Pancreas (tissue), 10 donors: ENCODE measurements around the gene REM2. TPM values are rescaled to one million over a fixed set of nuclear protein-coding genes. Genes with fewer than 3 reads are reported as not detected.
A peak's percentile ranks its signal among the peaks of the same experiment; 100 is the strongest.
"Not testable (repeated sequence)": the region's sequence is repeated elsewhere in the genome, so short reads cannot be mapped to it uniquely, and the experiment has no call there.

Experiments used
- ATAC-seq, 4 donors: fragments of 200-7000 bp; cut with Tn5 transposase; one replicate each; pipeline versions ENCODE4 v1.8.0 to v1.9.1; 2020; ENCODE audit warnings: mild to moderate bottlenecking in 4 of 4, moderate library complexity in 4 of 4
- DNase-seq, 6 donors: peaks; one replicate each; pipeline ENCODE4 v3.0.0-alpha.2; 2020
- FAIRE-seq: peaks from 2 replicates; lab custom pipeline; 2012; peaks lifted over from hg19 to GRCh38; lab: Jason Lieb, UNC
- H3K27ac ChIP-seq, 4 donors: fragments of 200-600 bp; sonication (generic); 1 replicate in 3 of 4; 2 replicates in 1 of 4; pipeline versions ENCODE4 v1.5.0 to v1.8.0; 2020
- H3K27me3 ChIP-seq, 4 donors: fragments of 200-600 bp; one replicate each; pipeline ENCODE4 v1.8.0; 2021
- H3K36me3 ChIP-seq, 3 donors: fragments of 200-600 bp; sonication (generic) in 1 of 3; one replicate each; pipeline versions ENCODE4 v1.5.0 to v1.8.0; 2020 to 2021
- H3K4me1 ChIP-seq, 3 donors: fragments of 200-600 bp; one replicate each; pipeline ENCODE4 v1.8.0; 2021
- H3K4me3 ChIP-seq, 4 donors: fragments of 200-600 bp; sonication (generic) in 2 of 4; one replicate each; pipeline versions ENCODE4 v1.5.0 to v1.8.0; 2020 to 2021
- H3K9me3 ChIP-seq, 4 donors: fragments of 200-600 bp; one replicate each; pipeline ENCODE4 v1.8.0; 2021
- WGBS, 2 donors: extraction: QIAGEN DNeasy Blood & Tissue Kit; methylation state at CpG; one replicate each; pipeline ENCODE4 v1.1.7; 2013; 5-methylcytosine and 5-hydroxymethylcytosine counted together
- intact Hi-C, 3 donors: fragments of 100-400 bp; cut with DNase I; formaldehyde crosslinking; loops; one replicate each; pipeline versions ENCODE4 v1.11.1 to v1.14.2; 2022
- polyA plus RNA-seq, 2 donors: library from polyadenylated mRNA; stranded (reverse); fragments of 200-250 nt; gene quantifications; one replicate each; pipeline ENCODE4 v1.2.3, GENCODE V29; 2013
- total RNA-seq, 6 donors: library from RNA; stranded (reverse); fragmentation: NEBNext Ultra II Directional in 4 of 6; extraction: Animal tissue kit (Norgen Biotek cat#: 25700) in 4 of 6; gene quantifications; one replicate each; pipeline versions ENCODE4 v1.2.1 to v1.2.4, GENCODE V29; 2021 to 2023
- TF ChIP-seq, protein P1 (sequence below), 4 donors: fragments of 200-600 bp; sonication (generic) in 3 of 4; IDR thresholded peaks; one replicate each; pipeline versions ENCODE4 v1.5.0 to v1.8.0; 2021; ENCODE audit warnings: antibody characterized with exemption in 4 of 4
- donor health status: healthy with polysubstance abuse.
- donor health status: DM: no; HTN: no; CAD: no; lungs with moderate emphysema.
- donor health status: DM: no; HTN: no; CAD: no.
- donor health status: control.
- donor health status: control.
- donor health status: Bipolar disorder and iron deficiency.
- donor health status: DM: yes; HTN: yes; CAD: no.
- donor health status: DM: no; HTN: no; CAD: no.
- donor health status: DM: no; HTN: no; CAD: no.
- donor health status: DM: yes; HTN: yes; CAD: no.

REM2 gene
- total and polyA plus RNA-seq, 8 donors: 0.16 to 2.5 (median 0.38) TPM; not detected in 1

DNA sequence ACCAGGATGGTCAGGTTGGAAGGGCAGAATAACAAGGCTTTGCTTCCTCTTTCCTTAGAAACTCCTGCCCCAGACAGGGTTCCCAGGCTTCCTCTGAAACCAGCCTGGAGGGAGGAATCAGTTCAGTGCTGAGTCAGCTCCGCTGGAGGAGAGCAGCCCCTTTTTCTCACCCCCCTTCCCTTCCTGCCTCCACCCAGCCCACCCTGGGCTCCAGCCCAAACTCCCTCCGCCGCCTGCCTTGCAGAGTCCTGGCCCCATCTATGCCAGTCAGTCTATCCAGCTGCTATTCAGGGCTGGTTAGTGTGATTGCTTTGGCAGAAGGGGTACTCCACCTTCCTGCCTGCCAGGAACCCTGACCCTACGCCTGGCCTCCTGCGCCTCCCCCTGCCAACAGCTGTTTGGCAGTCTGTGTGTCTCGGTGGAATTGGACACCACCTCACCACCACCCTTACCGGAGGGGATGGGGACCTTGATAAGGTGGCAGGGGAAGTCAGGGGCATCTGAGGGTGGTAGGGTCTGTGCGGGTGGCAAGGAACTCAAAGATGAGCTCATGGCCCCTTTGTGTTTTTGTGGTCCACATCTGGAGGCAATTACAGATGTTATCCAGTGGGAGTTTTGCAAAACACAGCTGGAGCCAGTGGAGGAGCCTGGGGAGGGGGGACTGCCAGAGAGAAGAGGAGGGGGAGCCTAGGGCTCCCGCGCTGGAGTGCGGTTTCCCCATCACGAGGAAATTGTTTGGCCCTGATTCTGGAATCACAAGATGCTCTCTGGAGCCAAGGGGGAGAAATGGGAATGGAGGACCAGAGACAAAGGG is 34.5 kb upstream of the REM2 start:
- Histone ChIP-seq H3K36me3 (peaks cover 0 to 32% (median 20%) of the 10 kb centered on the region in 3 donors), H3K9me3 (no peaks in the 10 kb centered on the region), H3K27me3 (no peaks in the 10 kb centered on the region), H3K4me1 (peaks cover 12 to 16% (median 14%) of the 10 kb centered on the region in 3 donors), H3K4me3 (no peak overlapping the region), H3K27ac (peak overlapping the region in 2 of 4 donors; percentile 32 to 50)
- TF ChIP-seq, protein P1, sequence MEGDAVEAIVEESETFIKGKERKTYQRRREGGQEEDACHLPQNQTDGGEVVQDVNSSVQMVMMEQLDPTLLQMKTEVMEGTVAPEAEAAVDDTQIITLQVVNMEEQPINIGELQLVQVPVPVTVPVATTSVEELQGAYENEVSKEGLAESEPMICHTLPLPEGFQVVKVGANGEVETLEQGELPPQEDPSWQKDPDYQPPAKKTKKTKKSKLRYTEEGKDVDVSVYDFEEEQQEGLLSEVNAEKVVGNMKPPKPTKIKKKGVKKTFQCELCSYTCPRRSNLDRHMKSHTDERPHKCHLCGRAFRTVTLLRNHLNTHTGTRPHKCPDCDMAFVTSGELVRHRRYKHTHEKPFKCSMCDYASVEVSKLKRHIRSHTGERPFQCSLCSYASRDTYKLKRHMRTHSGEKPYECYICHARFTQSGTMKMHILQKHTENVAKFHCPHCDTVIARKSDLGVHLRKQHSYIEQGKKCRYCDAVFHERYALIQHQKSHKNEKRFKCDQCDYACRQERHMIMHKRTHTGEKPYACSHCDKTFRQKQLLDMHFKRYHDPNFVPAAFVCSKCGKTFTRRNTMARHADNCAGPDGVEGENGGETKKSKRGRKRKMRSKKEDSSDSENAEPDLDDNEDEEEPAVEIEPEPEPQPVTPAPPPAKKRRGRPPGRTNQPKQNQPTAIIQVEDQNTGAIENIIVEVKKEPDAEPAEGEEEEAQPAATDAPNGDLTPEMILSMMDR (IDR thresholded peaks at IDR 0.05): no peak
- ATAC-seq (peak in 1 of 4 donors; percentile 2), DNase-seq (no peak), FAIRE-seq (no peak)
- 57 to 58% methylated on average over 12 of the region's 12 CpGs for WGBS, 2 donors
- intact Hi-C loops: no loop called here

DNA sequence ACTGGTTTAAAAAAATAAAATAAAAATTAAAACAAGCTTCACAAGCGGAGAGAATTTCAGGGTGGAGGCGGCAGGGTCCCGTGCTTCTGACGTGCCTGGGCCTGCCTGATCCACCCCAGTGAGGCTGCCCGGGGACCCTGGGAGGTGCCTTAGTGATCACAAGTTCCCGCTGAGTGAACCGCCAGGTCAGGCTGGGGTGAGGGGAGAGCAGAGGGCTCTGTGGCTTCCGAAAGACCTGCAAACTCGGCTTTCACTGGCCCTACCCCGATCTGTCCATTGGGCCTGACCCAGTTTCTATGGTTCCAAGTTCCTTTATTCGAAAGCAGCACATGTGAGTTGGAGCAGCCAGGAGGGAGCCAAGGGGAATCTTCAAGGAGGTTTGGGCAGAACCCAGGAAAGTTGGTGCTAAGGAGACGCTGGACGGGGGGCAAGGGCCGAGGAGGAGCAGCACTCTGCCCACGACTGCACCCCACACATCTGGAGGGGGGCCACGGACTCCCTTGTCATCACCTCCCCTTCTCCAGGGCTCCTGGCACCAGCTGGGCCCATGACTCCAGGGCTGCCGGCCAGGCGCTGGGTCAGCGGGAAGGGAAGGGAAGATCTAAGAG is 33.7 kb upstream of the REM2 start:
- Histone ChIP-seq H3K4me3 (no peak overlapping the region), H3K27me3 (no peaks in the 10 kb centered on the region), H3K27ac (peak overlapping the region in 3 of 4 donors; percentile 10 to 33 (median 32)), H3K4me1 (peaks cover 12 to 16% (median 14%) of the 10 kb centered on the region in 3 donors), H3K9me3 (no peaks in the 10 kb centered on the region), H3K36me3 (peaks cover 0 to 27% (median 16%) of the 10 kb centered on the region in 3 donors)
- ATAC-seq: no peak
- WGBS, 2 donors: 78 to 82% methylated on average over 16 to 19 of the region's 19 CpGs
- FAIRE-seq: no peak
- DNase-seq: peak in 1 of 6 donors; percentile 38
- intact Hi-C loops: no loop called here
- TF ChIP-seq, protein P1 (IDR thresholded peaks at IDR 0.05): no peak

DNA sequence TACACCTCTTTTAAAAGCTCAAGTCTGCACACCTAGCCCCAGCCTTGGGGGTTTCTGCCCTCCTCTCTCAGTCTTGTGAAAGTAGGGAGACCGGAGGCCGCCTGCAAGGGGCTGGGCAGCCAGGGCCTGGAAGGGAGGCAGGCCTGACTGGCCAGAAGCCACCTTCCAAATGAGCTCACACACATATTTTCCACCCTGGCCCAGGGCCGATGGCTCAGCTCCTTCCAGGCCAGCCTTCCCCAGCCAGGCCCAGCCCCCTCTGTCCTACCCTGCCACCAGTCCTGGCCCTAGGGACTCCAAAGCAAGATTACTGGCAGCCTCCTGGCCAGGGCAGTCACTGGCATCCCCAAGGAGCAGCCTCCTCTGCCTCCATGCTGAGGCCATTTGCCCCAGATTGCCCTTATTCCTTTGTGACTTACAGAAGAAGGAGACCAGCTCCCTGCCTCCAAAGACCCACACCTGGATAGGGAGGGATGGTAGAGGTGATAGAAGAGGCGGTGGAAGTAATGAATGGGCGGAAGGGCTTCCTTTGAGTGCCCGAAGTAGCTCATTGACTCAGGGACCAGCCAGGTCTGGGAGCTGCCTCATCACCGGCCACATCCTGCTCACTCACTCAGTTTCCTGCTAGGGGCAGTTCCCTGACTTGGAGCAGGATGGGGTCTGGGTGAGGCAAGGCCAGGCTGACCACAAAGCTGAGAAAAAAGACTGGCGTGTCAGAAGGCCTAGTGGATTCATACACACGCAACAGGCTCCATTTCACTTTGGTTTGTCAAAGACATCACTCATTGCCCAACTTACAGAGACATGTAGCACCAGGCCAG is 31.9 kb upstream of the REM2 start:
- peak; percentile 76 to 84 (median 78) for ATAC-seq
- TF ChIP-seq, protein P1 (IDR thresholded peaks at IDR 0.05): no peak
- H3K27me3 ChIP-seq: no peaks in the 10 kb centered on the region
- DNase-seq: peak; percentile 81 to 92 (median 90)
- H3K9me3 ChIP-seq: no peaks in the 10 kb centered on the region
- no peak for FAIRE-seq
- H3K27ac ChIP-seq: peak overlapping the region; percentile 38 to 85 (median 70)
- H3K4me1 ChIP-seq: peaks cover 12 to 16% (median 14%) of the 10 kb centered on the region in 3 donors
- peaks cover 0 to 9% (median 3%) of the 10 kb centered on the region in 3 donors for H3K36me3 ChIP-seq
- intact Hi-C loops: loop anchor here in 2 of 3 donors (10.0 kb wide), 2 partner anchors 196 to 296 kb away; no protein-coding TSS in a partner anchor
- H3K4me3 ChIP-seq: no peak overlapping the region
- WGBS, 2 donors: 52 to 53% methylated on average over 9 of the region's 9 CpGs

DNA sequence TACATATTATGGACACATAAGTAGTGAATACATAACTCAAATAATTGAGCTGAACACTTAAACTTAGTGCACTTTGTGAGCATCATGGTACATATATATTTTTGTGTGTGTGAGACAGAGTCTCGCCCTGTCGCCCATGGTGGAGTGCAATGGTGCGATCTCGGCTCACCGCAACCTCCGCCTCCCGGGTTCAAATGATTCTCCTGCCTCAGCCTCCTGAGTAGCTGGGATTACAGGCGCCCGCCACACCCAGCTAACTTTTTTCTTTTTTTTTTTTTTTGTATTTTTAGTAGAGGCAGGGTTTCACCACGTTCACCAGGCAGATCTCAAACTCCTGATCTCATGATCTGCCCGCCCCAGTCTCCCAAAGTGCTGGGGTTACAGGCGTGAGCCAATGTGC is 30.8 kb upstream of the REM2 start:
- not testable (repeated sequence) for H3K9me3 ChIP-seq, H3K27me3 ChIP-seq, H3K4me3 ChIP-seq, H3K36me3 ChIP-seq, ATAC-seq, DNase-seq, FAIRE-seq
- peak overlapping the region in 2 of 4 donors; percentile 85 for H3K27ac ChIP-seq
- H3K4me1 ChIP-seq: peaks cover 12 to 16% (median 14%) of the 10 kb centered on the region in 3 donors
- intact Hi-C loops: loop anchor here in 2 of 3 donors (10.0 kb wide), 2 partner anchors 197 to 297 kb away; no protein-coding TSS in a partner anchor
- 75 to 81% methylated on average over 10 of the region's 12 CpGs for WGBS, 2 donors

- TF ChIP-seq, protein P1 (IDR thresholded peaks at IDR 0.05): no peak
- FAIRE-seq: no peak
- no peaks in the 10 kb centered on the region for H3K36me3 ChIP-seq
- peak overlapping the region in 3 of 4 donors; percentile 53 to 85 (median 85) for H3K27ac ChIP-seq
- H3K9me3 ChIP-seq: no peaks in the 10 kb centered on the region
- H3K4me3 ChIP-seq: no peak overlapping the region
- peaks cover 12 to 16% (median 14%) of the 10 kb centered on the region in 3 donors for H3K4me1 ChIP-seq
- intact Hi-C loops: loop anchor here in 2 of 3 donors (10.0 kb wide), 2 partner anchors 198 to 298 kb away; no protein-coding TSS in a partner anchor
- WGBS, 2 donors: 36 to 42% methylated on average over 2 of the region's 2 CpGs
- peak in 1 of 6 donors; percentile 75 for DNase-seq
- ATAC-seq: no peak
- H3K27me3 ChIP-seq: no peaks in the 10 kb centered on the region
Measured at GRCh38 chr14:22852599-22852939, 30.5 kb upstream of the REM2 start.
